Neural progenitor cell (in vitro differentiated cells): ENCODE results near the gene BBX.

Source experiments
- CTCF ChIP-seq: fragments of 200-600 bp; sonication (generic); IDR thresholded peaks from 2 replicates; pipeline ENCODE4 v1.5.1; 2017; ENCODE audit warnings: antibody characterized with exemption, mild to moderate bottlenecking
- EZH2 ChIP-seq: fragments of 200-600 bp; sonication (generic); IDR thresholded peaks from 2 replicates; pipeline ENCODE4 v1.6.1; 2017; ENCODE audit warnings: antibody characterized with exemption, mild to moderate bottlenecking, moderate library complexity

- TF ChIP-seq CTCF (no peak), EZH2 (no peak)
Observed at GRCh38 chr3:107662124-107662507, 139.4 kb downstream of the BBX start.
